Fibroblast of lung (primary cell): ENCODE results near the gene MYO1D. TPM values are rescaled to one million over a fixed set of nuclear protein-coding genes. Genes with fewer than 3 reads are reported as not detected.

ENCODE experiments used
- DNase-seq, 2 donors: peaks; one replicate each; pipeline versions ENCODE4 v3.0.0 to v3.0.0-alpha.2; 2010; ENCODE audit warnings: low read depth in 2 of 2
- H2AFZ ChIP-seq: 2 replicates; pipeline ENCODE4 v1.5.1; 2012; ENCODE audit warnings: low read length, control low read depth, inconsistent platforms
- H3K27ac ChIP-seq: 2 replicates; pipeline ENCODE4 v1.5.1; 2011; ENCODE audit warnings: low read length, control low read depth; ENCODE audit not compliant: insufficient read depth
- H3K27me3 ChIP-seq: 2 replicates; pipeline ENCODE4 v1.5.1; 2011; ENCODE audit warnings: mild to moderate bottlenecking, low read length; ENCODE audit not compliant: control insufficient read depth, insufficient read depth
- H3K36me3 ChIP-seq: 2 replicates; pipeline ENCODE4 v1.5.1; 2011; ENCODE audit warnings: low read length; ENCODE audit not compliant: control insufficient read depth, insufficient read depth
- H3K4me1 ChIP-seq: 2 replicates; pipeline ENCODE4 v1.5.1; 2011; ENCODE audit warnings: low read length; ENCODE audit not compliant: control insufficient read depth, insufficient read depth; ENCODE audit errors: extremely low read depth
- H3K4me2 ChIP-seq: 2 replicates; pipeline ENCODE4 v1.5.1; 2011; ENCODE audit warnings: low read length, control low read depth; ENCODE audit not compliant: insufficient read depth; ENCODE audit errors: extremely low read depth
- H3K4me3 ChIP-seq, 4 experiments: fragments of 200-600 bp in 1 of 4; sonication (generic) in 1 of 4; replicated peaks in 1 of 4; 2 replicates each; pipeline ENCODE4 v1.5.1; 2011 to 2016; ENCODE audit warnings: low read length in 4 of 4, low read depth in 3 of 4, mild to moderate bottlenecking in 3 of 4, control low read depth in 2 of 4, inconsistent platforms in 1 of 4, mixed read lengths in 1 of 4; ENCODE audit not compliant: insufficient read depth in 1 of 4; ENCODE audit errors: control extremely low read depth in 1 of 4
- H3K79me2 ChIP-seq: 2 replicates; pipeline ENCODE4 v1.5.1; 2012; ENCODE audit warnings: mild to moderate bottlenecking, low read length, inconsistent platforms; ENCODE audit not compliant: control insufficient read depth, insufficient read depth
- H3K9ac ChIP-seq: 2 replicates; pipeline ENCODE4 v1.5.1; 2011; ENCODE audit warnings: mild to moderate bottlenecking, low read length, control low read depth; ENCODE audit not compliant: insufficient read depth
- H3K9me3 ChIP-seq: 2 replicates; pipeline ENCODE4 v1.5.1; 2012; ENCODE audit warnings: low read depth, low read length; ENCODE audit not compliant: control insufficient read depth, insufficient read depth
- H4K20me1 ChIP-seq: 2 replicates; pipeline ENCODE4 v1.5.1; 2011; ENCODE audit warnings: low read length; ENCODE audit not compliant: control insufficient read depth, insufficient read depth; ENCODE audit errors: extremely low read depth
- EZH2 ChIP-seq: IDR thresholded peaks from 2 replicates; pipeline ENCODE4 v1.5.1; 2012; ENCODE audit warnings: low read length, control low read depth, mild to moderate bottlenecking; ENCODE audit errors: missing control alignments
- polyA plus RNA-seq, 2 donors: library from polyadenylated mRNA; depleted of rRNA in 1 of 2; stranded (reverse) in 1 of 2; unstranded in 1 of 2; fragments of >200 nt; gene quantifications; 2 replicates each; pipeline ENCODE4 v1.2.1, GENCODE V29; 2011 to 2012; ENCODE audit warnings: missing spikeins in 1 of 2
- total RNA-seq: library from RNA; depleted of rRNA; stranded (reverse); fragments of >200 nt; gene quantifications from 2 replicates; pipeline ENCODE4 v1.2.1, GENCODE V29; 2014
- TF ChIP-seq, protein P1 (sequence below), 2 donors: IDR thresholded peaks in 1 of 2; conservative IDR thresholded peaks in 1 of 2; 1 replicate in 1 of 2; 2 replicates in 1 of 2; pipeline ENCODE4 v1.5.1; 2011 to 2012; ENCODE audit warnings: low read length in 2 of 2, control low read depth in 1 of 2, inconsistent platforms in 1 of 2, low read depth in 1 of 2, mild to moderate bottlenecking in 1 of 2

MYO1D gene
- total and polyA plus RNA-seq, 2 donors (not counting 1 experiment from before 2014, with no cell fraction given) = 35.0 to 46.6 TPM

DNA sequence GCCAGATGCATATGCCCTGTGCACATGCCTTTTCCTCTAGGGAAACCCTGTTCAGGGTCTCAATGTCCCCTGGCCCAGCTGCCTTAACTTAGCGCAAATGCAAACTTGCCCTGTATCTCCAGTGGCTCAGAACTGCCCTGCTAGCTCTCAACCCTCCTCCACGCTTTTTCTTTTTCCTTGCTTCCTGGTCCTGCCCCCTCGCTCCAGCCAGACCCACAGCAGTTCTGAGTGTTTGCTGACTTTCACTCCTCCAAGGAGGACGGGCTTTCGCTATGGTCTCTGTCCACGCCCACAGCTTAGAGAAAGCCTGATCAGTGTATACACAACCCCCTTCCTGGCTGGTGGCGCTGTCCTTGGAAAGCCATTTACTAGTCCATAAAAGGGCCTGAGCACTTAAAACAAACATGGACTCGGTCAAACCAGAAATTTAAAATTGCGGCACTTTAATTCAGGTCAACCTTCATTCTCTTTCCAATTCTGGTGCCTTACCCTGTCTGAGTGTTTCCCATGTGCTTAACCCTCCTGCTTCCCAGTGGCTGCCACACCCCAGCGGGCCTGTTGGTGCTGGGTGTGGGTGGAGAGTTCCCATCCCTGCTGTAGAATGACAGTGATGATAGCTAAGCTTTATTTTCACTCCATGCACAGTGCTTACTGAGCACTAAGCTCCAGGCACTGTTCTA is 35.4 kb upstream of the MYO1D start:
- no peaks in the 10 kb centered on the region for H3K79me2 ChIP-seq
- H3K27me3 ChIP-seq = no peaks in the 10 kb centered on the region
- peak overlapping the region; percentile 77 for H3K4me2 ChIP-seq
- H3K9ac ChIP-seq = no peak overlapping the region
- H3K36me3 ChIP-seq = no peaks in the 10 kb centered on the region
- no peak overlapping the region for H3K27ac ChIP-seq
- peaks cover 4% of the 10 kb centered on the region for H3K4me1 ChIP-seq
- peak; percentile 62 to 78 for DNase-seq
- H2AFZ ChIP-seq = peak overlapping the region; percentile 58
- no peaks in the 10 kb centered on the region for H3K9me3 ChIP-seq
- no peak for TF ChIP-seq EZH2
- TF ChIP-seq, protein P1, sequence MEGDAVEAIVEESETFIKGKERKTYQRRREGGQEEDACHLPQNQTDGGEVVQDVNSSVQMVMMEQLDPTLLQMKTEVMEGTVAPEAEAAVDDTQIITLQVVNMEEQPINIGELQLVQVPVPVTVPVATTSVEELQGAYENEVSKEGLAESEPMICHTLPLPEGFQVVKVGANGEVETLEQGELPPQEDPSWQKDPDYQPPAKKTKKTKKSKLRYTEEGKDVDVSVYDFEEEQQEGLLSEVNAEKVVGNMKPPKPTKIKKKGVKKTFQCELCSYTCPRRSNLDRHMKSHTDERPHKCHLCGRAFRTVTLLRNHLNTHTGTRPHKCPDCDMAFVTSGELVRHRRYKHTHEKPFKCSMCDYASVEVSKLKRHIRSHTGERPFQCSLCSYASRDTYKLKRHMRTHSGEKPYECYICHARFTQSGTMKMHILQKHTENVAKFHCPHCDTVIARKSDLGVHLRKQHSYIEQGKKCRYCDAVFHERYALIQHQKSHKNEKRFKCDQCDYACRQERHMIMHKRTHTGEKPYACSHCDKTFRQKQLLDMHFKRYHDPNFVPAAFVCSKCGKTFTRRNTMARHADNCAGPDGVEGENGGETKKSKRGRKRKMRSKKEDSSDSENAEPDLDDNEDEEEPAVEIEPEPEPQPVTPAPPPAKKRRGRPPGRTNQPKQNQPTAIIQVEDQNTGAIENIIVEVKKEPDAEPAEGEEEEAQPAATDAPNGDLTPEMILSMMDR (conservative IDR thresholded peaks at IDR 0.05 in 1 of 2, IDR thresholded peaks at IDR 0.05 in 1 of 2; ENCODE audit: low read depth in 1 of 2, low read length in 2 of 2) = peak; percentile 27 to 35
- H3K4me3 ChIP-seq = peak overlapping the region in 3 of 4 experiments; percentile 5 to 22 (median 5)
- no peaks in the 10 kb centered on the region for H4K20me1 ChIP-seq

DNA sequence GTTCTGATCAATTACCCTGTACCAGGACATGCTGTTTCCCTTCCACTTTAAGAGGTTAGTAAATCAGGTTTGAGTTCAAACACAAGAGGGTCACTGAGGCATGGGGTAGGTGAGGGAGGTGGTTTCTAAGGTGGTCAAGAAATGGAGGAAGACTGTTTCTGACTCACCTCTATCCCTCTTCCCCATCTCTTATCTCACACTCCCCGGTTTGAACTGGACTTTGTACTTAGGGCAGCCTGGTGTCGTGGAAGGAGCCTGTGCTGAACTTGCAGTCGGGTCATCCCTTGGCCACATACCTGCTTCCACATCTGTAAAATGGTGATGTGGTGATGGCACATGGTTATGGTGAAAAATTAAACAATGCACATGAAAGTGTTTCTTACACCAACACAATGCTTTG is 33.8 kb upstream of the MYO1D start:
- Histone ChIP-seq H3K27ac (no peak overlapping the region), H3K9ac (no peak overlapping the region), H3K36me3 (no peaks in the 10 kb centered on the region), H2AFZ (no peak overlapping the region), H4K20me1 (no peaks in the 10 kb centered on the region), H3K9me3 (no peaks in the 10 kb centered on the region), H3K4me1 (peaks cover 4% of the 10 kb centered on the region), H3K79me2 (no peaks in the 10 kb centered on the region), H3K4me2 (no peak overlapping the region), H3K4me3 (no peak overlapping the region), H3K27me3 (no peaks in the 10 kb centered on the region)
- TF ChIP-seq EZH2 = no peak
- TF ChIP-seq, protein P1 (conservative IDR thresholded peaks at IDR 0.05 in 1 of 2, IDR thresholded peaks at IDR 0.05 in 1 of 2; ENCODE audit: low read depth in 1 of 2, low read length in 2 of 2) = no peak
- no peak for DNase-seq

DNA sequence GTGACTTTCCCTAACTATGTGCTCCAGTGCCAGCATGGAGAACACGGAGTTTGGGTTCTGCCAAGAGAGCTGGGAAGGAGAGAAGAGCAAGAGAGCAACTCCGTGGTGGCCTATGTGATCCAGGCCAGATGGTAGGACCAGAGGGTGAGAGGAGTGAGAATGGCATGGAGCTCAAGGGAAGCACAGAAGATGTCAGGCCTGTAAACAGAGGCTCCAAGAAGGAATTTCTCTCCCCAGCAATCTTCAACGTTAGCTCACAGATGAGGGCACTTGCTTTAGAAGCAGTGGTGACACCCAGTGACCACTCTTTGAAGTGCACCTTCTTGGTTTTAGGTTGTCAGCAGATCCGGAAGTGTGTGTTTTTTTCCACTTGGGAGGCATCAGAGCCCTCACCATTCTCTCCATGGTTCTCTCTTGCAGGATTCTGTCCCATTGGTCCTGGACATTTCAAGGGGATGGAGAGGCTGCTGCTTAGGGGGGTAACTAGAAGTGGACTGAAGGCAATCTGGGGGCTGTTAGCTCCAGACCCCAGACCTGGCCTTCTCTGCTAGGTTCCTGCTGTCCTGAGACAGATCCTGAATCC is 33.0 kb upstream of the MYO1D start:
- no peaks in the 10 kb centered on the region for H3K27me3 ChIP-seq
- H4K20me1 ChIP-seq = no peaks in the 10 kb centered on the region
- H3K4me3 ChIP-seq = no peak overlapping the region
- no peak overlapping the region for H3K4me2 ChIP-seq
- peaks cover 4% of the 10 kb centered on the region for H3K4me1 ChIP-seq
- H3K9ac ChIP-seq = no peak overlapping the region
- H2AFZ ChIP-seq = peak overlapping the region; percentile 83
- TF ChIP-seq, protein P1 (conservative IDR thresholded peaks at IDR 0.05 in 1 of 2, IDR thresholded peaks at IDR 0.05 in 1 of 2; ENCODE audit: low read depth in 1 of 2, low read length in 2 of 2) = peak; percentile 79 to 84
- TF ChIP-seq EZH2 = no peak
- no peak overlapping the region for H3K27ac ChIP-seq
- H3K36me3 ChIP-seq = no peaks in the 10 kb centered on the region
- peak; percentile 77 to 87 for DNase-seq
- H3K9me3 ChIP-seq = no peaks in the 10 kb centered on the region
- no peaks in the 10 kb centered on the region for H3K79me2 ChIP-seq
